ENCODE results near the gene IGF1.

Gene IGF1

GRCh38 chr12:102423462-102423861 lies 56.9 kb downstream of the IGF1 start:
- TF ChIP-seq CTCF (IDR thresholded peaks at IDR 0.05; ENCODE audit: low read depth, low read length, missing control alignments) = no peak
- H3K4me3 ChIP-seq (ENCODE audit: low read depth, low read length) = no peak overlapping the region
- DNase-seq (ENCODE audit: low read depth) = no peak

GRCh38 chr12:102421802-102422583 lies 58.4 kb downstream of the IGF1 start:
- TF ChIP-seq CTCF (IDR thresholded peaks at IDR 0.05; ENCODE audit: low read depth, low read length, missing control alignments) = no peak
- H3K4me3 ChIP-seq (ENCODE audit: low read depth, low read length) = no peak overlapping the region
- no peak for DNase-seq (ENCODE audit: low read depth)

- no peak for DNase-seq (ENCODE audit: low read depth)
- no peak overlapping the region for H3K4me3 ChIP-seq (ENCODE audit: low read depth, low read length)
- TF ChIP-seq CTCF (IDR thresholded peaks at IDR 0.05; ENCODE audit: low read depth, low read length, missing control alignments) = no peak
Measured at GRCh38 chr12:102419094-102419764, 61.1 kb downstream of the IGF1 start.

- no peak overlapping the region for H3K4me3 ChIP-seq (ENCODE audit: low read depth, low read length)
- no peak for TF ChIP-seq CTCF (IDR thresholded peaks at IDR 0.05; ENCODE audit: low read depth, low read length, missing control alignments)
- DNase-seq (ENCODE audit: low read depth) = no peak
Measured at GRCh38 chr12:102417055-102417454, 63.3 kb downstream of the IGF1 start.

GRCh38 chr12:102415515-102415914 lies 64.8 kb downstream of the IGF1 start:
- H3K4me3 ChIP-seq (ENCODE audit: low read depth, low read length) = no peak overlapping the region
- no peak for DNase-seq (ENCODE audit: low read depth)
- no peak for TF ChIP-seq CTCF (IDR thresholded peaks at IDR 0.05; ENCODE audit: low read depth, low read length, missing control alignments)

- H3K4me3 ChIP-seq (ENCODE audit: low read depth, low read length) = no peak overlapping the region
- DNase-seq (ENCODE audit: low read depth) = no peak
- TF ChIP-seq CTCF (IDR thresholded peaks at IDR 0.05; ENCODE audit: low read depth, low read length, missing control alignments) = no peak
Measured at GRCh38 chr12:102413396-102413795, 67.0 kb downstream of the IGF1 start.
